ENCODE results near the gene TIMP2.
"Not testable (repeated sequence)": the region's sequence is repeated elsewhere in the genome, so short reads cannot be mapped to it uniquely, and the experiment has no call there.

TIMP2 gene

GRCh38 chr17:78904371-78904770 is 20.8 kb downstream of the TIMP2 start:
- DNase-seq (ENCODE audit: low read depth): no peak

DNA sequence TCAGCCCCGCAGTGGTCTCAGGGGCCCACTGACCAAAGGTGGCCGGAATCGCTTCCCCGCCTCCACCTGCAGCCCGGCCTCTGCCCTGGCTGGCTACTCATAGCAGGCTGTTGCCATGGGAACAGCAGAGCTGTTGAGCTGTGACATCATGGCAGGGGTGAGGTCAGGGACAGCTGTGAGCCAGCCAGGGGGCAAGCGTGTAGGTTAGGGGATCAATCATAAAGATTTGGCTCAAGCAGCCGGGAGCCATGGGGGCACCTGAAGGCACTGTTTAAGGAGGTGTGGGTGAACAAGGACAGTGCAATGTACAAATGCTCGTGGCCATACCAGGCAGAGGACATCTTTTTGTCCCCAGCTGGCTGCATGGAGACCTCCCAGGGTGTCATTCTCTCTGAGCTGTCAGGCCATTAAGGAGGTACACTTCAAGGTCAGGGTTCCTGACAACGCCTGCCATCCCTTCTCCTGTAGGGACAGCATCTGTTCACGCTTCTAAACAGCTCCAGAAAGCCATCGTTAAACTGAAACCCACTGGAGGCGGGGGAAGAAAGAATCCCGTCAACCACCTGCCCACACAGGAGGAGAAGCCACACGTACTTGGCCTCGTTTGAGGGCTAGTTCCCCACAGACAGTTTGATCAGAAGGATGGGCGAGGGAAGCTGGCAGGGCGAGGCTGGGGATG is 21.9 kb downstream of the TIMP2 start, which contains the start of gene CEP295NL:
TSS of gene CEP295NL (minus strand) at position 101 of the 679 bp plus-strand sequence. CDS start 1,373 bp downstream, outside the sequence.
- no peak for DNase-seq (ENCODE audit: low read depth)

DNA sequence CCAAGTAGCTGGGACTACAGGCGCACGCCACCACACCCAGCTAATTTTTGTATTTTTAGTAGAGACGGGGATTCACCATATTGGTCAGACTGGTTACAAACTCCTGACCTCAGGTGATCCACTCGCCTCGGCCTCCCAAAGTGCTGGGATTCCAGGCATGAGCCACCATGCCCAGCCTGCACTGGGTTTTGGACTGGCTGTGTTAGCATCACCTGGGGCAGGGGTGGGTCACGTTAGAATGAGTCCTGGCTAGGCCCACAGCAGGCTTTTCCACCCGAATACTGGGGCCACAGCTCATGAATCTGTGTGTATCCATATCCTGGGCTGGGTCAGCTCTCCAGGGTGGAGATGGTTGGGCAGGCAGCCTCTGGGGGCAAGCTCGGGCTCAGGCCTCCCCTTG is 23.0 kb downstream of the TIMP2 start:
- DNase-seq (ENCODE audit: low read depth): not testable (repeated sequence)

DNA sequence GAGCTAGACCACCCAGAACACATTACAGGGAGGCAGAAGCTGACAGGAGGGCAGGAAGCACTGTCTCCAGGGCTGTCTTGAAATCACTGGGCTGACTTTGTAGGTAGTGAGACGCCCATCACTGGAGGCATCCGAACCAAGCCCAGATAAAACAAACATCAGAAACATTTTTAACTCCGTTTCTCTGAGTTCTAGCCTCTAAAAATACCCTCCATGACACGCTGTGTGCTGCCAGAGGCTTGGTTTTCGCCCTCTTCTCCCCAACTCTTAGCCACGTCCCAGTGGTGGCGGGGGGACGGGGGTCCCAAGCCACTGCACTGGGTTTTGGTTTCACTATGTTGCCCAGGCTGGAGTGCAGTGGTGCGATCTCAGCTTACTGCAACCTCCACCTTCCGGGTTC is 23.4 kb downstream of the TIMP2 start:
- no peak for DNase-seq (ENCODE audit: low read depth)

GRCh38 chr17:78900816-78901215 is 24.4 kb downstream of the TIMP2 start:
- no peak for DNase-seq (ENCODE audit: low read depth)

- no peak for DNase-seq (ENCODE audit: low read depth)
Measured at GRCh38 chr17:78899361-78900260, 25.6 kb downstream of the TIMP2 start.

DNA sequence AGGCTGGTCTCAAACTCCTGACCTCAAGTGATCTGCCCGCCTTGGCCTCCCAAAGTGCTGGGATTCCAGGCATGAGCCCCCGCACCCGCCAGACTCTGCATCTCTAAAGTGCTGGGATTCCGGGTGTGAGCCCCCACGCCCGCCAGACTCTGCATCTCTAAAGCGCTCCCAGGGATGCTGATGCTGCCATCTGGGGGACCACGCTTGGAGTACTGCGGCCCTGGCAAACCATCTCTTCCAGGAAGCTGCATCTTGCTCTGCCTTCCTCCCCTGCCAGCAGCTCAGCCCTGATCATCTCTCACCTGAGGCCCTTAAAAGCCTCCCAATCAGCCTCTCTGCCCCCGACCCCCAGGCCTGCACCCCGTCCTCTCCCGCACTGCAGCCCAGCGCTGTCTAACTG is 26.2 kb downstream of the TIMP2 start:
- no peak for DNase-seq (ENCODE audit: low read depth)

DNA sequence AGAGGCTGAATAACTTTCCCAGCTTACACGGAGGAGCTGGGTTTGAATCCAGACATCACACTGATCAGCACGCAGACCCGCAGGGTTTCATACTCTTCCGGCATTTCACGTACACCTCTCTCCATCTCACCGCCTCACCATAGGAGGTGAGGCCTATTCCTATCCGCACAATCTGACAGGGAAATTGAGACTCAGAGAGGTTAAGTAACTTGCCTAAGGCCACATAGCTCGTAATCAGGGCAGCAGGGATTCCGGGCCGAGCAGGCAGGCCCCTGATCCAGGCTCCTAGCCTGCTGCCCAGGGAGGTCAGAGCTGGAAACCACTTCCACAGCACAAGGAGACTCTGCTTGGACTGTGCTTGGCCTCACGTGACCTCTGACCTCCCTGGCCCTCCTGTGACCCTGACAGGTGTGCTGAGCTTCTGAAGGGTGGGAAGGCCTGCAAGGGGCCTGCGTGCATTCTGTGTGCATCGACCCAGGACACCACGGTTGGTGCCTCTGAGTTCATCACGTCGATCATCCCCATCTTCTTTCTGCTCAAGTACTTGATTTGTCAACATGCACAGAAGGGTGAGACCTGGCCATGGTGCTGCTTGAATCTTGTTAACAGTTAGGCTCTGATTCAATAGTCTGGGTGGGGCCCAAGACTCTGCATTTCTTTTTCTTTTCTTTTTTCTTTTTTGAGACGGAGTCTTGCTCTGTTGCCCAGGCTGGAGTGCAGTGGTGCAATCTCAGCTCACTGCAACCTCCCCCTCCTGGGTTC is 26.9 kb downstream of the TIMP2 start:
- no peak for DNase-seq (ENCODE audit: low read depth)

DNA sequence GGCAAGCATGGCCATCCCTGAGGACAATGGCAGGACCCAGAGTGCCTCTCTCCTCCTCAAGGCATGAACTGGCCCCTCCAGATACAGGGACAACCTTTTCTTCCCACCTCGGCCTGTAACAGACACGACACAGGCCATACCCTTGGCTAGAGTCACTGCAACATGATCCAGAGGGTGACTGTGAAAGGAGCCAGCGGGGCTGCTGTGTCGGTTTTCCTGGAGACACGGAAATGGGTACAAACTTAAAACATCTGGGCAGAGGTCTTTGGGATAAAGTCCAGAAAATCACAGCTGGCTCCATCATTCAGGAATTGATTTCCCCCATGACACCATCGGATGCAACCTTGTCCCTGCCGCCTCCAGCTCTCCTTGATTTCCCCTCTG is 27.5 kb downstream of the TIMP2 start:
- DNase-seq (ENCODE audit: low read depth): no peak

DNA sequence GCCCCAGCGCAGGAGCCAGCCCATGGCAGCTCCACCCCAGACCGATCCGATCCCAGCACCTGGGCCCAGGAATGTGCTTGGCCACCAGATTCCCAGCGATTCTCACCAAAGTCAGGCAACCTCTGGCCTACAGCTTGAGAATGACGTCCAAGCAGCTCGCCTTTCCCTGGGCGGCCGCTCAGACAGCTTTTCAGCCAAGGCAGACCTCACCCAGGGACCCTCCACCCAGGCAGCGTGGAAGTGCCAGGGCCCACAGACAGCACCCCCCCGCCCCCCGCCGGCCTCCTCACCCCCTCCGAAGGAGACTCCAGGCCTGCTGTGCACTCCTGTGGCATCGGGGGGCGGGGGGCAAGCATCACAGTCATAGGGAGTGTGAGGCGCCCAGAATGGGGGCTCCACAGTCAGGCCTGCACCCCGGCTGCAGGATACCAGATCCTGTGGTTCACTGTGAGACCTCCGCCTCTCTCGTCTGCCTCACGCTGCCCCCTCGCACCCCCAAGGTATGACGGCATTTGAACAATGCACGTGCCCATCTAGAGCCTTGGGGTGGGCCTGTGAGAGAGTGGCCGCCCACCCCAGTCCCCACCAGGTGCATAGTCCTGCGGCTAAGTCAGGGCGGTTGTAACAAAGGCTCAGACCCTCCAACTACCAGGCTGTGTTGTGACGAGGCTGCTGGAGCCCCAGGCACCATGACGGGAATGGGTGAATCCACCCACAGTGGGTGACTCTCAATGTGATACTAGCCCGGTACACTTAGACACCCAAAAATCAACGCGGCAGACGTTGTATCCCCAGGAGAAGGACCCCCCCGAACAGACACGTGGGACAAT is 28.1 kb downstream of the TIMP2 start:
- DNase-seq (ENCODE audit: low read depth): no peak

- no peak for DNase-seq (ENCODE audit: low read depth)
Measured at GRCh38 chr17:78896091-78896833, 28.9 kb downstream of the TIMP2 start.

DNA sequence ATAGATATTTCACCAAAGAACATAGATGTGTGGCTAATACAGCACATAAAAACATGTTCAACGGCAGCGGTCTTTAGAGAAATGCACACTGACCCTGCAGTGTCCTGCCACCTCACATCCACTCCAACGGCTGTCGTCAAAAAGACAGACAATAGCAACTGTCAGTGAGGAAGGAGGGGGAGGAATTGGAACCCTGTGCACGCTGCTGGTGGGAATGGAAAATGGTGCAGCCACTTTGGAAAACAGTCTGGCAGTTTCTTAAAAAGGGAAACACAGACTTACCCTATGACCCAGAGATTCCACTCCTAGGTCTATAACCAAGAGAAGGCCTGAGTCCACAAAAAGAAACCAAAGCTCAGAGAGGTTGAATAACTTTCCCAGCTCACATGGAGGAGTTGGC is 29.9 kb downstream of the TIMP2 start:
- DNase-seq (ENCODE audit: low read depth): no peak

GRCh38 chr17:78893684-78894083 is 31.5 kb downstream of the TIMP2 start:
- no peak for DNase-seq (ENCODE audit: low read depth)

GRCh38 chr17:78892936-78893379 is 32.2 kb downstream of the TIMP2 start:
- DNase-seq (ENCODE audit: low read depth): no peak

GRCh38 chr17:78892520-78892919 is 32.7 kb downstream of the TIMP2 start:
- no peak for DNase-seq (ENCODE audit: low read depth)

GRCh38 chr17:78892062-78892456 is 33.1 kb downstream of the TIMP2 start:
- DNase-seq (ENCODE audit: low read depth): no peak

GRCh38 chr17:78891406-78892061 is 33.7 kb downstream of the TIMP2 start:
- DNase-seq (ENCODE audit: low read depth): no peak

- no peak for DNase-seq (ENCODE audit: low read depth)
Measured at GRCh38 chr17:78890498-78890897, 34.7 kb downstream of the TIMP2 start.

- DNase-seq (ENCODE audit: low read depth): not testable (repeated sequence)
Measured at GRCh38 chr17:78890096-78890495, 35.1 kb downstream of the TIMP2 start.

DNA sequence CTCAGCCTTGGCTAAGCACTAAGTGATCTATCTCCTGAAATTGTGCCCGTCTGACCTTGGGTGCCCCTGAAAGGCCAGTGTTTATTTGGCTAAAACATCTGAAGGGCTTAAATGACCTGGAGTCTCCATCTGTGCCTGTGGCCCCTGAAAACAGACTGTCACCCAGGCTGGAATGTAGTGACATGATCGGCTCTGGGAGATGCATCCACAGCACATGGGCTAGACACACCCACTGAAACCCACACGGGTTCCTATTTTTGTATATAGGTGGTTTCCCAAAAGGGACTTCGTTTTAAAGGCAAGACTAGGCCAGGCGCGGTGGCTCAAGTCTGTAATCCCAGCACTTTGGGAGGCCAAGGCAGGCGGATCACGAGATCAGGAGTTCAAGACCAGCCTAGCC is 35.7 kb downstream of the TIMP2 start:
- DNase-seq (ENCODE audit: low read depth): no peak

Measured in stimulated activated CD8-positive, alpha-beta memory T cell treated with anti-CD3 and anti-CD28 coated beads, Interleukin-15, amount 100 ng/mL, for 24 hours (primary cell).